ENCODE results near the gene BIRC2. TPM values are rescaled to one million over a fixed set of nuclear protein-coding genes. Genes with fewer than 3 reads are reported as not detected.

Gene BIRC2
- total and polyA plus RNA-seq, 8 donors: 17.3 to 301 (median 42.8) TPM

DNA sequence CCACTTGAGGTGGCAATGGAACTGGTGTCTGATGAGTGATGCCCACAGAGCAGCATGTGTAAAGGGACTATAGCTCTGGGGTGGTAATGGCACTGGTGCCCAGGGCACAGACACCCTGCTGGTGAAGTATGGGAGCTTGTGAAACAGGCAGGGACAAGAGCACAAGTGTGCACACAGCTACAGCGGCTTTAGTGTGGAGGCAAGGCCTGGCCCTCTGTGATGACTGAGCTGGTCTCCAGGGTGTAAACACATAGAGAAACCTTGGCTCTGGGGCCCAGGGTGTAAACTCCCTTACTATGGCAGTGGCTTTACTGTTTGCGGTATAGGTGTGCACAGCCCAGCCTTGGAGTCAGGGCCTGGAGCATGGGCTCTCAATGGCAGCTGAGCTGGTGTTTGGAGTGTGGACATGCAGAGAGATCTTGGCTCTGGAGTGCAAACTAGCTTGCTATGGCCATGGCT, 46.3 kb downstream of the BIRC2 start:
- peaks cover 0 to 12% (median 2%) of the 10 kb centered on the region in 4 donors for H3K4me1 ChIP-seq
- H3K27ac ChIP-seq: no peak overlapping the region
- H3K4me3 ChIP-seq: no peak overlapping the region
- H3K36me3 ChIP-seq: peaks cover 10 to 81% (median 75%) of the 10 kb centered on the region in 4 donors
- H3K27me3 ChIP-seq: no peaks in the 10 kb centered on the region
- 83 to 100% (median 97%) methylated on average over 1 to 2 of the region's 2 CpGs for WGBS, 5 donors
- TF ChIP-seq POLR2A (IDR thresholded peaks at IDR 0.05) (no peak), POLR2AphosphoS5 (IDR thresholded peaks at IDR 0.05) (no peak)
- H3K9me3 ChIP-seq: no peaks in the 10 kb centered on the region
- intact Hi-C loops (cut with DNase I; ENCODE audit: low total_unique reads): loop anchor here (5.0 kb wide), 1 partner anchor 94 kb away; no protein-coding TSS in a partner anchor
- DNase-seq: no peak

DNA sequence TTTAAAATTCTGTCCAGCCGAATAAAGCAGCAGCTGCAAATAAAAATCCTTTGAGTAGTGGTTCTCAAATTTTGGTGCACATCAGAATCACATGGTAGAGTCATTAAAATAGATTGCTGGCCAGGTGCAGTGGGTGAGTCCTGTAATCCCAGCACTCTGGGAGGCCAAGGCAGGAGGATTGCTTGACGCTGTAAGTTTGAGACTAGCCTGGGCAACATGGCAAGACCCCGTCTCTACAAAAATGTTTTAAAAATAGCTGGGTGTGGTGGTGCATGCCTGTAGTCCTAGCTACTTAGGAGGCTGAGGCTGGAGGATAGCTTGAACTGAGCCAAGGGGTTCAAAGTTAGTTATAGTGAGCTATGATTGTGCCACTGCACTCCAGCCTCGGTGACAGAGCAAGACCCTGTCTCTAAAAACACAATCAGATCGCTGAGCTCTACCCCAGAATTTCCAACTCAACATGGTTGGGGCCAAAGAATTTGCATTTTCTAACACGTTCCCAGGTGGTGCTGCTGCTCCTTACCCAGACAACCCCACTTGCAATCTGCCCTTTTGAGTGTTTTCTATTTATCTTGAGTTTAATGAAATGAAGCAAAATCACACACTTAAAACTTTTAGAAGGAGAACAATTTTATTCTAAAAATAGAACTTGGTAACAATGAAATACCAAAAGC, 48.8 kb downstream of the BIRC2 start:
- Histone ChIP-seq H3K36me3 (peaks cover 25 to 89% (median 87%) of the 10 kb centered on the region in 4 donors), H3K4me3 (no peak overlapping the region), H3K27ac (no peak overlapping the region), H3K27me3 (no peaks in the 10 kb centered on the region), H3K4me1 (peaks cover 0 to 9% (median 1%) of the 10 kb centered on the region in 4 donors), H3K9me3 (no peaks in the 10 kb centered on the region)
- no peak for DNase-seq
- intact Hi-C loops (cut with DNase I; ENCODE audit: low total_unique reads): no loop called here
- no peak for TF ChIP-seq POLR2AphosphoS5 (IDR thresholded peaks at IDR 0.05)
- TF ChIP-seq EP300 (IDR thresholded peaks at IDR 0.05): no peak
- TF ChIP-seq, protein P1, sequence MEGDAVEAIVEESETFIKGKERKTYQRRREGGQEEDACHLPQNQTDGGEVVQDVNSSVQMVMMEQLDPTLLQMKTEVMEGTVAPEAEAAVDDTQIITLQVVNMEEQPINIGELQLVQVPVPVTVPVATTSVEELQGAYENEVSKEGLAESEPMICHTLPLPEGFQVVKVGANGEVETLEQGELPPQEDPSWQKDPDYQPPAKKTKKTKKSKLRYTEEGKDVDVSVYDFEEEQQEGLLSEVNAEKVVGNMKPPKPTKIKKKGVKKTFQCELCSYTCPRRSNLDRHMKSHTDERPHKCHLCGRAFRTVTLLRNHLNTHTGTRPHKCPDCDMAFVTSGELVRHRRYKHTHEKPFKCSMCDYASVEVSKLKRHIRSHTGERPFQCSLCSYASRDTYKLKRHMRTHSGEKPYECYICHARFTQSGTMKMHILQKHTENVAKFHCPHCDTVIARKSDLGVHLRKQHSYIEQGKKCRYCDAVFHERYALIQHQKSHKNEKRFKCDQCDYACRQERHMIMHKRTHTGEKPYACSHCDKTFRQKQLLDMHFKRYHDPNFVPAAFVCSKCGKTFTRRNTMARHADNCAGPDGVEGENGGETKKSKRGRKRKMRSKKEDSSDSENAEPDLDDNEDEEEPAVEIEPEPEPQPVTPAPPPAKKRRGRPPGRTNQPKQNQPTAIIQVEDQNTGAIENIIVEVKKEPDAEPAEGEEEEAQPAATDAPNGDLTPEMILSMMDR (IDR thresholded peaks at IDR 0.05): no peak
- no peak for TF ChIP-seq POLR2A (IDR thresholded peaks at IDR 0.05)
- 86 to 90% (median 89%) methylated on average over 6 of the region's 6 CpGs for WGBS, 5 donors

DNA sequence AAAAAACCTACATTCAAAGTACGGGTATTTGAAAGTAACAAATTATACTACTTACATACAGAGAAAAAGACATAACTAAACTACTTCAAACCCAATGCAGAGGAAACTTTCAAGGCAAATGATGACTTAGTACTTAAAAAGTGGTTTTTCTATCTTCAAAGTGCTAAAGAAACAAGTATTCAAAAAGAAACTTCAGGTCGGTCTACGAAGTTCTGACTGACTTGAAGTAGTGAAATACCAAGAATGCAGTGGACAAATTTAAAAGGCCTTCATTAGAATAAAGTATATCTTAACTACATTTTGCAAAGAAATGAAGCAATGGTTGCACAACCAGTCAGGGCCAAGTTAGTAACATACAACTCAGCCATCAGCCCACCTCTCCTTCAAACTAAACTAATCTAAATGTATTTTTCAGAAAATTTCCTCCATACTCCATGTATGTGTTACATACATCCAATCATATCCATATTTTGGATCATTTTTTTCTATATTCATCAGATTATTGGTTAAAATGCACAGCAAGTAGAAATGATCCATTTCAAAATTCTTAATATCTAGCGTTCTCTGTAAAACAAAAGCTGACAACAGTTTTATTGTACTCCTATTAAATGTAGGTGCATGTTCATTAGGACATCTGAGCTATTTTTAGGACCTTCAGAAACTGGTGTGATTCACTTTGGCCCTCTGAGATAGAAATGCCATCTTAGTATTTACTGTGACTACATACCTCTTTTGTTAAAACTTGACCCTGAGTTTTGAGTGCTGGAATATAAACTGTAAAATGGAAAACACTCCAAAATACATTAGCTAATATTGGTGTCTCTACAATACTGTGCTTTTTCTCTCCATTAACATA, 49.9 kb downstream of the BIRC2 start:
- peaks cover 0 to 12% (median 0%) of the 10 kb centered on the region in 4 donors for H3K4me1 ChIP-seq
- TF ChIP-seq, protein P1 (IDR thresholded peaks at IDR 0.05): no peak
- TF ChIP-seq POLR2AphosphoS5 (IDR thresholded peaks at IDR 0.05): no peak
- no peak for TF ChIP-seq POLR2A (IDR thresholded peaks at IDR 0.05)
- TF ChIP-seq EP300 (IDR thresholded peaks at IDR 0.05): no peak
- peaks cover 24 to 89% (median 87%) of the 10 kb centered on the region in 4 donors for H3K36me3 ChIP-seq
- intact Hi-C loops (cut with DNase I; ENCODE audit: low total_unique reads): no loop called here
- 85 to 90% (median 87%) methylated on average over 4 of the region's 4 CpGs for WGBS, 5 donors
- H3K27me3 ChIP-seq: no peaks in the 10 kb centered on the region
- no peak for DNase-seq
- H3K9me3 ChIP-seq: no peaks in the 10 kb centered on the region
- no peak overlapping the region for H3K27ac ChIP-seq
- H3K4me3 ChIP-seq: no peak overlapping the region

DNA sequence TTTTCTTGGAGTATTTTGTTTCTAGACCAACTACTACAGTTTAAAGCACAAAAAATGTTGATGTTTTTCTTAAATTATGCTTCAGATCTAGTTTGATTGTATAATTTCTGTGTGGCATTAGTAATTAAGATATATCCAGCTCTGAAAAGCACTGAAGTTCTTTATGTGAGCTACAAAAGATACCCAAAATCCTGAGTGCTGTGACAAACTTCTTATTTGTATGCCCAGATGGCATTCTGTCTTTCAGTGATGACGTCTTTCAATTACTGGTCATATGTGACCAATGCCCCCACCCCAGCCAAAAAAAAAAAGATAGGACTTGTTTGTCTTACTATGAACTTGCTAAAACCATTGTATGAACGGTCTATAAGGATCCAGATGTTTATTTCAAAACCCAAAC, 51.3 kb downstream of the BIRC2 start:
- Histone ChIP-seq H3K4me1 (peaks cover 0 to 17% (median 0%) of the 10 kb centered on the region in 4 donors), H3K4me3 (no peak overlapping the region), H3K9me3 (no peaks in the 10 kb centered on the region), H3K27me3 (no peaks in the 10 kb centered on the region), H3K27ac (no peak overlapping the region), H3K36me3 (peaks cover 19 to 90% (median 80%) of the 10 kb centered on the region in 4 donors)
- DNase-seq: no peak
- intact Hi-C loops (cut with DNase I; ENCODE audit: low total_unique reads): no loop called here
- TF ChIP-seq POLR2AphosphoS5 (IDR thresholded peaks at IDR 0.05) (no peak), POLR2A (IDR thresholded peaks at IDR 0.05) (no peak), EP300 (IDR thresholded peaks at IDR 0.05) (no peak)
- TF ChIP-seq, protein P1 (IDR thresholded peaks at IDR 0.05): no peak
- 79 to 89% (median 83%) methylated on average over 2 of the region's 2 CpGs for WGBS, 5 donors

All from stomach (tissue), 9 donors.